HG03432 (cell line): ENCODE data around the gene CHAD.
"Not testable (repeated sequence)": the region's sequence is repeated elsewhere in the genome, so short reads cannot be mapped to it uniquely, and the experiment has no call there.

Experiments used
- ATAC-seq: cut with Tn5 transposase; IDR thresholded peaks from one replicate; pipeline ENCODE4 v1.9.1; 2021; ENCODE audit warnings: mild to moderate bottlenecking, moderate library complexity; ENCODE audit not compliant: unreplicated experiment

CHAD gene

DNA sequence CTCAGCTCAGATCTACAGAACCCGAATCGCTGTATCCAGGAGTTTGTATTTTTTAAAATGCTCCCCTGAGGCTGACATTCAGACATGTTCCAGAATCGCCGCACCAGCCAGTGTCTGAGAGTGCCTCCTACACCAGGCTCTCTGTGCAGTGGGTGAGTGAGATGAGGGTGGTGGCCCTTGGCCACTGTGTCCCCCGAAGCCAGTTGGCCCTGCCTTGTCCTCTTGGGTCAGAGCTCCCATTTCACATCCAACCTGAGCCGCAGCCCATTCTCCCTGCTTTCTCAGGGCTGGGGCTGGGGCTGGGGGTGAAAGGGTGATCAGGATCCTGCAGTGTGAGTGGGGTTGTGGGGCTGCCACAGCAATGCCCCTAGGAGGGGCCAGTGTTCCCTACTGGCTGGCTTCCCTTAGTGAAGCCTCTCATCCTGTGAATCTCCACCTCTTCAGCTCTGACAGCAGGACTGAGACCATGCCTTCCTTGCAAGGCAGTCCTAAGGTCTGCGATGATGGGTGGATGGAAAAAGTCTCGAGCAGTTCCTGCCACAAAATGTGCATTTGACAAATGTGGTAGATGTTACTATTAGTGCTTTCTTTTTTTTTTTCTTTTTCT, 26.6 kb upstream of the CHAD start:
- no peak for ATAC-seq

GRCh38 chr17:50493744-50494143, 25.1 kb upstream of the CHAD start:
- ATAC-seq, result no peak

GRCh38 chr17:50492214-50492613, 23.5 kb upstream of the CHAD start:
- ATAC-seq, result no peak

DNA sequence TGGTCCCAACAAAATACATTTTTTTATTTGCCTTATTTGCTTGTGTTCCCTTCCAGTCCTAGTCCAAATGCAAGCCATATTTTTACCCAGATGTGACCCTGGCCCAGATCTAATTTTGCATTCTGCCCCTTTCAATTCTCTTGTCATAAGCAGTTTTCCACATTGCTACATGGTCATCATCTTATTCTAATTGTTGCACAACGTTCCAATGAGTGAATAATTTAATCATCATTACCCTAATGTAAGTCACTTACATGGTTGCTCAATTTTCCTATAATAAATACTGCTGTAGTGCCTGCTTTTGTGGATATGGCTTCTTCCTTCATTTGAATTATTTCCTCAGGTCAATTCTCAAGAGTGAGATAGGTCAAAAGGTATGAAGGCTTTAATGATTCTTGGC, 22.8 kb upstream of the CHAD start:
- no peak for ATAC-seq

DNA sequence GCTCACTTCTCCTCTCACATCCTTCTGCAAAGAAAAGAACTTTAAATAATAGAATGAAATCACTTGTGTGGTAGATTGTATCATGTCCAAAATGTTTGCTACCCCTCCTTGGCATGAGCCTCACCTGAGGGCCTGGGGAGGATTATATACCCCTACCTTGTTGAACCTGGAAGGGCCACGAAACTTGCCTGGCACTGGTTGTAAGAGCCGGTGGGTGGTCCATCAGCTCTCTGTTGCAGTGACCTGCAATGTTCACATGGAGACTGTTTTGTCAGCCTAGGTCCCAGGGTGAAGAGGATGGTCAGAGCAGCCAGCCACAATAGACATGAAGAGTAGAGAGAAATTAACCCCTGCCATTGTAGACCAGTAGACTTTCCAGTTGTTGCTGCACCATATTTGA, 20.2 kb upstream of the CHAD start:
- no peak for ATAC-seq

DNA sequence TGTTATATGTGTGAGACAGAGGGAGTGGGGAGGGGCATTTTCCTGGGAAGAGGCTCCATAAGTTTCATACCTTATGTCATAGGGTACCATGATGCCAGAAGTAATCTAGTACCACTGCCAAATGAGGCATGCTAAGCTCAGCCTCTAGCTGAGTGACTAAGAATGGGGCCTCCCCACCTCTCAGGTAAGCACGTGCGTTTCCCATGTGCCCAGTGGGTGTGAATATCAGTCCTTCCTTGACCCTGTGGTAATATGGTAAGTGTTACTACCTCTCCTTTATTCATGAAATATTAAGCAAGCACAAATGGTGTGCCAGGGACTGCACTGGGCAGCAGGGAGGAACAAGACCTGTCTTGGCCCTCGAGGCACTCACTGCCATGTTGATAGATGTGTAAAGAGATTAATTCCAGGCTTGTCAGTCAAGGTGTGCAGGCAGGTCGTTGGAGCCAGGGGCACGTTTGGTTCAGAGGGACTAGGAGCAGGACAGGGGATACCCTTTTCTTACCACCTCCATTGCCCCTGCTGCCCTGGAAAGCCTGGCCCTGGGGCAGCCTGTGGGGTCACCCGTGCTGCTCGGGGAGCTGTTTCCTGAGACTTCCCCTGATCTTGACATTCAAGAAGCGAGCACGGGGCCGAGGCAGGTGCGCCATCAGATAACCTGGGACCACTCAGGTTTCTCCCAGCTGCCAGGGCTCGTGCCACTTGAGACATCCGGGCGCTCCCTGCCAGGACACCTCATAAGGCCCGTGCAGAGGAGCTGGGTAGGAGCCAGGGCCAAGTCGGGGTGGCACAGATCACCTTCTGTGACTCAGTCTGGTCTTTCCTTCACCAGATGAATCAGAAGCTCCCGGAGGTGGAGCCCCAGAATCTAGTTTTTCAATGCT, 18.8 kb upstream of the CHAD start:
- ATAC-seq, result no peak

GRCh38 chr17:50484386-50485155, 15.9 kb upstream of the CHAD start:
- ATAC-seq, result no peak

DNA sequence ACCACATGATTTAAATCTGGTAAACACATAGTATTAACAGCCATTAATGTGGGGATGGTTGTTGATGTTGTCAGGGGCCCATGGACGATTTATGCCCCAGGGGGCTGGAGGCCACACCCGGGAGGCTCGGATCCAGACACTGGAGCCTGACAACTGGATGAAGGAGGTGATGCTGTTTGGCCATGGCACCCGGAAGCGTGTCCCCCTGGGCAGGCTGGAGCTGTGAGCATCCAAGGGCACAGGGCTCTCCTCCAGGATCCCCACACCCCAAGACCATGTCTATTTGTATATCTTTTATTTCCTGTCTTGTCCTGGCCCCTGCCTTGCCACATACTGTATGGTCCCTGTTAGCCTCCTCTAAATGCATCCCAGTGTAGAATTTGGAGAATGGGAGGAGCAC, 14.6 kb upstream of the CHAD start:
- no peak for ATAC-seq

DNA sequence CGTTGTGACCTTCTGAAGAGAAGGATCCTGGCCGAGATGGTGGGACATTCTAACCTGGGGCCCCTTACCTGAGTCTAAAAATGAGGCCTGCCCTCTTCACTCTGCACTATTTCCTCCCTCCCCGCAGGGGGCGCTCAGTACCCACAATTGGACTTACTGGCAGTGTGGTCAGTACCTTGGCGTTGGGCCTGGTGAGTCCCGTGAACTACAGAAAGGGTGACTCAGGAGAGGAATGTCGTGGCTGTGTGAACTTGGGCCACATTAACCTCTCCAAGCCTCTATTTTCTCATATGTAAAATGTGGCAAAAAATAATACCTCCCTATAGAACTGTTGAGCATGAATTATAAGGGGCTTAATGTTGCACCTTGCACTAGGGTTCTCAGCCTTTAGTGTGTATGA, 13.8 kb upstream of the CHAD start:
- ATAC-seq, result peak; percentile 29

DNA sequence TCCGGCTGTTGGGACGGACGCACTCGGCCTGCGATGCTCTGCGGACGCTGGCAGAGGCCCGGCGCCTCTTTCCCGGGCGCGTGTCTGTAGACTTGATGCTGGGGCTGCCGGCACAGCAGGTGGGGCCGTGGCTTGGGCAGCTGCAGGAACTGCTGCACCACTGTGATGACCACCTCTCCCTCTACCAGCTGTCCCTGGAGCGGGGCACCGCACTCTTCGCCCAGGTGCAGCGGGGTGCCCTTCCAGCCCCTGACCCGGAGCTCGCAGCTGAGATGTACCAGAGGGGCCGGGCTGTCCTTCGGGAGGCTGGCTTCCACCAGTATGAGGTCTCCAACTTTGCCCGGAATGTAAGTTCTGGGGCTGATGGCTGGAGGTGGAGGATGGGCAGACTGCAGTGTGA, 13.4 kb upstream of the CHAD start:
- ATAC-seq, result no peak

DNA sequence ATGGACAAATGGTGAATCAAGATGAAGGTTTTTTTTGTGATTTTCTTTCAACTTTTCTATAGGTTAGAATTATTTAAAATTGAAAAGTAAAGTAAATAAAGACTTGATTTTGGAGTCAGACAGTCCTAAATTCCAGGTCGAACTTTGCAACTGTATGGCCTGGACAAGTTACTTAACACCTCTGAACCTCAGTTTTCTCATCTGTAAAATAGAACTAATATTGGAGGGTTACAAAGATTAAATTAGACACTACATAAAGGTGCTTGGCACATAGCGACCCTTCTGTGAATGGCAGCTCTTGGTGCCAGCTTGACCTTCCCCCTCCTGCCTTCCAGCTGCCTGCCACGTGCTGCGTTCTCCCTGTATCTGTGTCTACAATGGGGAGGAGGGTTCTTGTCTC, 13.0 kb upstream of the CHAD start:
- no peak for ATAC-seq

DNA sequence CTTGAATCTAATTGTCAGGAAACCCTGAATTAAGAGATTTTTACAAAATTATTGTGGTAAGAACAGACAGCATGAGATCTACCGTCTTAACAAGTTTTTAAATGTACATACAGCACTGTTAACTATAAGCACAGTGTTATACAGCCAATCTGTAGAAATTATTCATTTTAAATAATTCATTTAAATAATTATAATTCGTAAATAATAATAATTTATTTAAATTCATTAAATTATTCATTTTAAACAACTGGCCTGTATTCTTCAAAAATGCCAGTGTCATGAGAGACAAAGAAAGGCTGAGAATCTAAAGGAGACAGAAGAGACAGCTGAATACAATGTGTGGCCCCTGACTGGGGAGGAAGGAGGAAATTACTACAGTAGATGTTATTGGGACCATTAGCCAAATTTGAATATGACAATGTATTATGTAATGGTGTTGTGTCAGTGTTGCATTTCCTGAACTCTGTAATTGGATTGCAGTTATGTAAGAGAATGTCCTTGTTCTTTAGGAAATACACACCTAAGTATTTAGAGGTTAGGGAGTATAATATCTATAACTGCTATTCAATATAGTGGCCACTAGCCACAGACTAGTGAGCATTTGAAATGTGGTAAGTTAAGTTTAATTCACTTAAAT, 12.3 kb upstream of the CHAD start:
- ATAC-seq, result no peak

DNA sequence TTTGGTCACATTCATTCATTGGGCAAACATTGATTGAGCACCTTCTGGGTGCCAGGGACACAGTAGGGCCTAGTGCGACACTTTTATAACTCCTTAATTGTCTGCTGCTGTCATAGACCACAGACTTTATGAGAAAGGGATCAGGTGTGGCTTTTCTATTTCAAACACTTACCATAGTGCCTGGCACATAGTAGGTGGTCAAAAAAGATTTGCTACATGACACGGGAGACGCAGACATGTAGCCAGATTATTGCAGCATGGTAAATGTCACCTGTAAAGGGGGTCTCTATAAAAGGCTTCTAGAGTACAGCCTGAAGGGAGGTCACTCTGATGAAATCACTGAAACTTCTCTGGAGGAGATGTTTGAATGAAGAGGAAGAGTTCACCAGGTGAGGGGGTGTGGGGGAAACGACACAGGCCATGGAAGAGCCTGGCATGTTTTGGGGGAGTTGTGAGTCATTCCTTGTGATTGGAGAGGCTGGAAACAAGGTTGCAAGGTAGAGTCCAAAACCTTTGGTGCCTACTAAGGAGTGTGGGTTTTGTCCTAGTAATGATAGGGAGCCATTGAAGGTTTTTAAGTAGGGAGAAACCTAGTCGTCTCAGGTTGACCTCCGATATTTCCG, 11.6 kb upstream of the CHAD start:
- ATAC-seq, result no peak

- ATAC-seq, result no peak
Measured at GRCh38 chr17:50479522-50480141, 11.0 kb upstream of the CHAD start.

- peak; percentile 88 for ATAC-seq
Measured at GRCh38 chr17:50478391-50479381, 10.0 kb upstream of the CHAD start, which contains the start of gene RSAD1. Gene RSAD1 (plus strand): TSS chr17:50478860. CDS start chr17:50478885, 25 bp downstream.

GRCh38 chr17:50477976-50478375, 9.3 kb upstream of the CHAD start:
- ATAC-seq, result no peak

DNA sequence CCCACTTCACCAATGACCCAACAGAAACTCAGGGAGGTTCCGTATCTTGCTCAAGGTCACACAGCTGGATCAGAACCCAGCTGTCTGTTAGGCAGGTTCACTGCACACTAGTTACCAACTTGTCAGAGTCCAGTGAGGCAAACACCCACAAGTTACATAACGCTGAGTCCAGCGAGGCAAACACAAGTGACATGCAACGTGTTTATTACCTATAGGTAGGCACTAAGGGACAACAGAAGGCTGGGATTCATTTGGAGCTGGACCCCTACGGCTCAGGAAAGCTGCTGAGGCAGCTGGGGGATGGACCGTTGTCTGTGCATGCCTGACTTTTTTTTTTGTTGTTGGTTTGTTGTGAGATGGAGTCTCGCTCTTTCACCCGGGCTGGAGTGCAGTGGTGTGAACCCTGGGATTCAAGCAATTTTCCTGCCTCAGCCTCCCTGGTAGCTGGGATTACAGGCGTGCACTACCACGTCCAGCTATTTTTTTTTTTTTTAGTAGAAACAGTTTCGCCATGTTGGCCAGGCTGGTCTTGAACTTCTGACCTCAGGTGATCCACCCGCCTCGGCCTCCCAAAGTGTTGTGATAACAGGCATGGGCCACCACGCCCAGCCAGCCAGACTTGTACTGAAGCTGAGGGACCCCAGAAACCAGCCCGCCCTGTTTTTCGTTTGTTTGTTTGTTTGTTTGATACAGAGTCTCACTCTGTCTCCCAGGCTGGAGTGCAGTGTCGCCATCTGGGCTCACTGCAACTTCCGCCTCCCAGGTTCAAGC, 8.1 kb upstream of the CHAD start:
- ATAC-seq, result no peak

- not testable (repeated sequence) for ATAC-seq
Measured at GRCh38 chr17:50475775-50476544, 7.3 kb upstream of the CHAD start.
